ENCODE measurements around the gene OPN1MW3. TPM values are rescaled to one million over a fixed set of nuclear protein-coding genes. Genes with fewer than 3 reads are reported as not detected.
"Not testable (repeated sequence)": the region's sequence is repeated elsewhere in the genome, so short reads cannot be mapped to it uniquely, and the experiment has no call there.

Gene OPN1MW3
- polyA plus RNA-seq, 1 donor (not counting 4 experiments of a cell fraction or from before 2014, with no cell fraction given), result not detected

DNA sequence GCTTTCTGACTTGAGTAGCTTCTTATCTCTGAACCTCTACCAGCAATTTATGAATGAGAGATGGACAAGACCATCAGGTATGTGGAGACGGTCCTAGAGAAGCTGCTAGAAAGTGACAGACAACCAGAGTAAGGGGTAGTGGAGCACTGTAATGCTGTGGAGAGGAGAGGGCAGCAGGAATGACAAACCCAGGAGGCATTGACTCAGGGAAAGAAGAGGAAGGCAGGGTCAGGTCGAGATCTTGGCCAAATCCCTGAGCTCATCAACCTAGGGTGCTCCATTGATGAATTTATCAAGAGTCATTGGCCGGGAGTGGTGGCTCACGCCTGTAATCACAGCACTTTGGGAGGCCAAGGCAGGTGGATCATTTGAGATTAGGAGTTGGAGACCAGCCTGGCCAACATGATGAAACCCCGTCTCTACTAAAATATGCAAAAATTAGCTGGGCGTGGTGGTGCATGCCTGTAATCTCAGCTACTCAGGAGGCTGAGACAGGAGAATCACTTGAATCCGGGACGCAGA lies 17.3 kb upstream of the OPN1MW3 start:
- H3K27me3 ChIP-seq (ENCODE audit: control insufficient read depth, extremely low read depth, insufficient read depth, low read length); H2AFZ ChIP-seq (ENCODE audit: control insufficient read depth, low read length); H3K27ac ChIP-seq (ENCODE audit: control insufficient read depth, insufficient read depth, low read length); H3K4me1 ChIP-seq (ENCODE audit: control insufficient read depth, extremely low read depth, insufficient read depth, low read length); H3K4me3 ChIP-seq (ENCODE audit: control insufficient read depth in 2 of 3, extremely low read depth in 1 of 3, insufficient read depth in 2 of 3, low read depth in 1 of 3, low read length in 3 of 3); dilution Hi-C loops (cut with MboI; ENCODE audit: extremely low pct_ligation_motif_present, low sequenced_read_pairs); H3K36me3 ChIP-seq (ENCODE audit: control insufficient read depth in 2 of 2, extremely low read depth in 1 of 2, insufficient read depth in 2 of 2, low read length in 2 of 2); H3K9me1 ChIP-seq (ENCODE audit: control insufficient read depth, extremely low read depth, insufficient read depth, low read length); H3K9ac ChIP-seq (ENCODE audit: control insufficient read depth, extremely low read depth, insufficient read depth, low read length); H3K9me3 ChIP-seq (ENCODE audit: control insufficient read depth, low read depth, low read length); FAIRE-seq; H3K79me2 ChIP-seq (ENCODE audit: control insufficient read depth, insufficient read depth, low read length); H3K4me2 ChIP-seq (ENCODE audit: control insufficient read depth, extremely low read depth, insufficient read depth, low read depth, low read length); DNase-seq (ENCODE audit: low read depth, low spot score); H4K20me1 ChIP-seq (ENCODE audit: control insufficient read depth, extremely low read depth, insufficient read depth, low read length): not testable (repeated sequence)

DNA sequence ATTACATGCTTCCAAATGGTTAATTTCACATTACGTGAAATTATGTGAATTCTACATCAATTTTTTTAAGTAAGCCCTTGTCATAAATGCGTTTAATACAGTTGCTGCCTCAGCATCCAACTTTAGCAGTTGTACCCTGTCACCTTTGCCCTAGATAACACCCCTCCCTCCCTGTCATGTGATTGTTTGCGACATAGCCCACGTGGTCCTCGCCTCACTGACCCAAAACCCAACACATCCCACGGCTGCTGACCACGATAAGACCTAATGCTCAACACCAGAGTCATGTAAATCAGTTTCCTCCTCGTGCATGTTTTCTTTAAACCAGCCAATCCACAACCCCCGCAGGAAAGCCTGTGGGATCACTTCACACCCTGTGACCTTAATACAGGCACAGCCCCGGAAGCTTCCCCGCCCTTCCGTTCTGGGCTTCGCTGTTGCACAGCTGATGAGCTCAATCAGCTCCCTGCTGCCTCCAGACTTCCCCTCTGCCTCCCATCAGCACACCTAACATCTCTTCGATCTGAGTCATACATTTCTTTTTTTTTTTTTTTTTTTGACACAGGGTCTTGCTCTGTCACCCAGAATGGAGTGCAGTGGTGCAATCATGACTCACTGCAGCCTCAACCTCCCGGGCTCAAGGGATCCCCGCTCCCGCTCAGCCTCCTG lies 9.9 kb upstream of the OPN1MW3 start:
- not testable (repeated sequence) for DNase-seq (ENCODE audit: low read depth, low spot score); FAIRE-seq

DNA sequence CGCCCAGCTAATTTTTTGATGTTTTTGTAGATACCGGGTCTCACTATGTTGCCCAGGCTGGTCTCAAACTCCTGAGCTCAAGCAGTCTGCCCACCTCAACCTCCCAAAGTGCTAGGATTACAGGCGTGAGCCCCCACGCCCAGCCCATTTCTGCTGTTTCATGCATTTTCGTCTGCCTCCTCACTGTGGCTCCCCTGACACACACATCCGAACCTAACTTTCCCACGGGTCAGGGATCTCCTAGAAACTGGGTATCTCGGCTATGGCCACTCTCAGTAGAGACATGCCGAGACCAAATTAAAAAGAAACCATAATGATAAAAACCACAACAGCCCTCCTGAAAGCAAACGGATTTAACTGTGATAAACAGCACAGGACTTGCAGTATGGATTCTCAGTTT lies 9.3 kb upstream of the OPN1MW3 start:
- H3K27me3 ChIP-seq (ENCODE audit: control insufficient read depth, extremely low read depth, insufficient read depth, low read length); H4K20me1 ChIP-seq (ENCODE audit: control insufficient read depth, extremely low read depth, insufficient read depth, low read length); H3K36me3 ChIP-seq (ENCODE audit: control insufficient read depth in 2 of 2, extremely low read depth in 1 of 2, insufficient read depth in 2 of 2, low read length in 2 of 2); H3K4me1 ChIP-seq (ENCODE audit: control insufficient read depth, extremely low read depth, insufficient read depth, low read length); H3K9ac ChIP-seq (ENCODE audit: control insufficient read depth, extremely low read depth, insufficient read depth, low read length); FAIRE-seq; DNase-seq (ENCODE audit: low read depth, low spot score); dilution Hi-C loops (cut with MboI; ENCODE audit: extremely low pct_ligation_motif_present, low sequenced_read_pairs); H3K79me2 ChIP-seq (ENCODE audit: control insufficient read depth, insufficient read depth, low read length); H3K9me3 ChIP-seq (ENCODE audit: control insufficient read depth, low read depth, low read length); H3K27ac ChIP-seq (ENCODE audit: control insufficient read depth, insufficient read depth, low read length); H3K4me3 ChIP-seq (ENCODE audit: control insufficient read depth in 2 of 3, extremely low read depth in 1 of 3, insufficient read depth in 2 of 3, low read depth in 1 of 3, low read length in 3 of 3); H2AFZ ChIP-seq (ENCODE audit: control insufficient read depth, low read length); H3K4me2 ChIP-seq (ENCODE audit: control insufficient read depth, extremely low read depth, insufficient read depth, low read depth, low read length); H3K9me1 ChIP-seq (ENCODE audit: control insufficient read depth, extremely low read depth, insufficient read depth, low read length): not testable (repeated sequence)

More for the DNA sequence above, 9.9 kb upstream of the OPN1MW3 start:
- H3K4me1 ChIP-seq (ENCODE audit: control insufficient read depth, extremely low read depth, insufficient read depth, low read length); dilution Hi-C loops (cut with MboI; ENCODE audit: extremely low pct_ligation_motif_present, low sequenced_read_pairs); H3K4me3 ChIP-seq (ENCODE audit: control insufficient read depth in 2 of 3, extremely low read depth in 1 of 3, insufficient read depth in 2 of 3, low read depth in 1 of 3, low read length in 3 of 3); H4K20me1 ChIP-seq (ENCODE audit: control insufficient read depth, extremely low read depth, insufficient read depth, low read length); H3K79me2 ChIP-seq (ENCODE audit: control insufficient read depth, insufficient read depth, low read length); H3K4me2 ChIP-seq (ENCODE audit: control insufficient read depth, extremely low read depth, insufficient read depth, low read depth, low read length); H3K36me3 ChIP-seq (ENCODE audit: control insufficient read depth in 2 of 2, extremely low read depth in 1 of 2, insufficient read depth in 2 of 2, low read length in 2 of 2); H3K27ac ChIP-seq (ENCODE audit: control insufficient read depth, insufficient read depth, low read length); H2AFZ ChIP-seq (ENCODE audit: control insufficient read depth, low read length); H3K9me3 ChIP-seq (ENCODE audit: control insufficient read depth, low read depth, low read length); H3K27me3 ChIP-seq (ENCODE audit: control insufficient read depth, extremely low read depth, insufficient read depth, low read length); H3K9me1 ChIP-seq (ENCODE audit: control insufficient read depth, extremely low read depth, insufficient read depth, low read length); H3K9ac ChIP-seq (ENCODE audit: control insufficient read depth, extremely low read depth, insufficient read depth, low read length): not testable (repeated sequence)

DNA sequence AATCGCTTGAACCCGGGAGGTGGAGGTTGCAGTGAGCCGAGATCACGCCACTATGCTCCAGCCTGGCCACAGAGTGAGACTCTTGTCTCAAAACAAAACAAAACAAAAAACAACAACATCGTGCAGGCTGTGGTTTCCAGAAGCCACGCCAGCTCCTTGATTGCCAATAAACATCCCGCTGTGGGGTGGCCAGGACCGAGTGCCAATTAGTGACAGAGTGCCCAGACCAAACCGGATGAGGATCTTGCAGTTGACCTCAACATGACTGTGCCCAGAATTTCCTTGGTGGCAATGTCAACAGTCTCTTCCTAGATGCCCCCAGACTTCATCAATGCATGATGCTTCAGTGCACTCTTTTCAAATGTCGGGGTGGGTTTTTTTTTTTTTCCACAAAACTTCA lies 1.3 kb downstream of the OPN1MW3 start:
- H3K27ac ChIP-seq (ENCODE audit: control insufficient read depth, insufficient read depth, low read length); H3K4me2 ChIP-seq (ENCODE audit: control insufficient read depth, extremely low read depth, insufficient read depth, low read depth, low read length); dilution Hi-C loops (cut with MboI; ENCODE audit: extremely low pct_ligation_motif_present, low sequenced_read_pairs); H3K79me2 ChIP-seq (ENCODE audit: control insufficient read depth, insufficient read depth, low read length); H3K9ac ChIP-seq (ENCODE audit: control insufficient read depth, extremely low read depth, insufficient read depth, low read length); H3K9me3 ChIP-seq (ENCODE audit: control insufficient read depth, low read depth, low read length); H3K4me1 ChIP-seq (ENCODE audit: control insufficient read depth, extremely low read depth, insufficient read depth, low read length); FAIRE-seq; H3K27me3 ChIP-seq (ENCODE audit: control insufficient read depth, extremely low read depth, insufficient read depth, low read length); H4K20me1 ChIP-seq (ENCODE audit: control insufficient read depth, extremely low read depth, insufficient read depth, low read length); H3K9me1 ChIP-seq (ENCODE audit: control insufficient read depth, extremely low read depth, insufficient read depth, low read length); H3K36me3 ChIP-seq (ENCODE audit: control insufficient read depth in 2 of 2, extremely low read depth in 1 of 2, insufficient read depth in 2 of 2, low read length in 2 of 2); DNase-seq (ENCODE audit: low read depth, low spot score); H3K4me3 ChIP-seq (ENCODE audit: control insufficient read depth in 2 of 3, extremely low read depth in 1 of 3, insufficient read depth in 2 of 3, low read depth in 1 of 3, low read length in 3 of 3); H2AFZ ChIP-seq (ENCODE audit: control insufficient read depth, low read length): not testable (repeated sequence)

DNA sequence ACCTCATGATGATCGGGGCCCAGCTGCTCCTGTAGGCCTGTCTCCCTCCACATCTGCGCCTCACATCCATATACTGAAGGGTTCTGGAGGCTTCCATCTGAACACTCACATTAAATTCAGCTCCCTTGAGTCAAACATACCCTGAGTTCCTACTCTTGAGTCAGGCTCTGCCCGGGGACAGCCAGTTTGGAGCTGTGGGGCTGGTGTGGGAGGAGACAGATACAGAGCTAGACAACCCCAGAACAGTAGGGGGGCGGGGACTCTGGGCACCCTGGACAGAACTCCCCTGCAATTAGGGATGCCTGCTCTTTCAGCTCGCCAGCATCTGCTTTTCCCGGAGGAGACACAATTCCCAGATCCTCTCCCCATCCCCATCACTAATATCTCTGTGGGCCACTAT lies 5.7 kb downstream of the OPN1MW3 start:
- H3K4me2 ChIP-seq (ENCODE audit: control insufficient read depth, extremely low read depth, insufficient read depth, low read depth, low read length); H2AFZ ChIP-seq (ENCODE audit: control insufficient read depth, low read length); H3K27ac ChIP-seq (ENCODE audit: control insufficient read depth, insufficient read depth, low read length); H3K27me3 ChIP-seq (ENCODE audit: control insufficient read depth, extremely low read depth, insufficient read depth, low read length); H3K9me3 ChIP-seq (ENCODE audit: control insufficient read depth, low read depth, low read length); H3K9ac ChIP-seq (ENCODE audit: control insufficient read depth, extremely low read depth, insufficient read depth, low read length); H3K4me1 ChIP-seq (ENCODE audit: control insufficient read depth, extremely low read depth, insufficient read depth, low read length); FAIRE-seq; H3K9me1 ChIP-seq (ENCODE audit: control insufficient read depth, extremely low read depth, insufficient read depth, low read length); dilution Hi-C loops (cut with MboI; ENCODE audit: extremely low pct_ligation_motif_present, low sequenced_read_pairs); H3K36me3 ChIP-seq (ENCODE audit: control insufficient read depth in 2 of 2, extremely low read depth in 1 of 2, insufficient read depth in 2 of 2, low read length in 2 of 2); DNase-seq (ENCODE audit: low read depth, low spot score); H3K79me2 ChIP-seq (ENCODE audit: control insufficient read depth, insufficient read depth, low read length); H3K4me3 ChIP-seq (ENCODE audit: control insufficient read depth in 2 of 3, extremely low read depth in 1 of 3, insufficient read depth in 2 of 3, low read depth in 1 of 3, low read length in 3 of 3); H4K20me1 ChIP-seq (ENCODE audit: control insufficient read depth, extremely low read depth, insufficient read depth, low read length): not testable (repeated sequence)

All from keratinocyte (primary cell).